Measurements from ENCODE around the gene ASXL3.

The ASXL3 gene

GRCh38 chr18:33584548-33585430 is 6.8 kb downstream of the ASXL3 start:
- no peak for DNase-seq

GRCh38 chr18:33585431-33585775 is 7.4 kb downstream of the ASXL3 start:
- no peak for DNase-seq

- DNase-seq = no peak
Measured at GRCh38 chr18:33588361-33588760, 10.3 kb downstream of the ASXL3 start.

GRCh38 chr18:33593261-33593660 is 15.2 kb downstream of the ASXL3 start:
- DNase-seq = no peak

GRCh38 chr18:33594799-33595198 is 16.8 kb downstream of the ASXL3 start:
- no peak for DNase-seq

- DNase-seq = no peak
Measured at GRCh38 chr18:33596178-33596854, 18.3 kb downstream of the ASXL3 start.

GRCh38 chr18:33600846-33601245 is 22.8 kb downstream of the ASXL3 start:
- DNase-seq = no peak

- DNase-seq = no peak
Measured at GRCh38 chr18:33603454-33603853, 25.4 kb downstream of the ASXL3 start.

- no peak for DNase-seq
Measured at GRCh38 chr18:33605250-33605649, 27.2 kb downstream of the ASXL3 start.

- no peak for DNase-seq
Measured at GRCh38 chr18:33606621-33607020, 28.6 kb downstream of the ASXL3 start.

GRCh38 chr18:33611525-33612135 is 33.6 kb downstream of the ASXL3 start:
- no peak for DNase-seq

- no peak for DNase-seq
Measured at GRCh38 chr18:33612632-33613031, 34.6 kb downstream of the ASXL3 start.

GRCh38 chr18:33616556-33616955 is 38.5 kb downstream of the ASXL3 start:
- DNase-seq = no peak

GRCh38 chr18:33627114-33627513 is 49.1 kb downstream of the ASXL3 start:
- DNase-seq = no peak

- DNase-seq = no peak
Measured at GRCh38 chr18:33630476-33630875, 52.5 kb downstream of the ASXL3 start.

GRCh38 chr18:33641141-33641540 is 63.1 kb downstream of the ASXL3 start:
- no peak for DNase-seq

- DNase-seq = no peak
Measured at GRCh38 chr18:33644494-33644893, 66.5 kb downstream of the ASXL3 start.

- no peak for DNase-seq
Measured at GRCh38 chr18:33647365-33647764, 69.3 kb downstream of the ASXL3 start.

GRCh38 chr18:33652635-33653034 is 74.6 kb downstream of the ASXL3 start:
- no peak for DNase-seq

- DNase-seq = no peak
Measured at GRCh38 chr18:33653231-33653630, 75.2 kb downstream of the ASXL3 start.

GRCh38 chr18:33656889-33657448 is 79.0 kb downstream of the ASXL3 start:
- no peak for DNase-seq

GRCh38 chr18:33660696-33661310 is 82.8 kb downstream of the ASXL3 start:
- no peak for DNase-seq

GRCh38 chr18:33664241-33664874 is 86.3 kb downstream of the ASXL3 start:
- no peak for DNase-seq

Data from activated CD4-positive, alpha-beta T cell treated with anti-CD3 and anti-CD28 coated beads, Interleukin-2, amount 50 U/mL, for 48 hours (primary cell).